H9 (cell line): ENCODE data around the gene BCAR3. TPM values are rescaled to one million over a fixed set of nuclear protein-coding genes. Genes with fewer than 3 reads are reported as not detected.

Source experiments
- DNase-seq: peaks from one replicate; pipeline ENCODE4 v3.0.0-alpha.2; 2017
- H2AFZ ChIP-seq: one replicate; pipeline ENCODE4 v1.6.1; 2013; ENCODE audit warnings: mild to moderate bottlenecking, low read length, control low read depth, moderate library complexity
- H2AK5ac ChIP-seq: 2 replicates; pipeline ENCODE4 v1.6.1; 2013; ENCODE audit warnings: low read length, control low read depth, mixed read lengths; ENCODE audit not compliant: insufficient read length
- H2BK120ac ChIP-seq: one replicate; pipeline ENCODE4 v1.6.1; 2013; ENCODE audit warnings: low read depth, mild to moderate bottlenecking, low read length, control low read depth, inconsistent platforms; ENCODE audit not compliant: poor library complexity, severe bottlenecking
- H2BK12ac ChIP-seq: 2 replicates; pipeline ENCODE4 v1.6.1; 2013; ENCODE audit warnings: low read length, control low read depth, mixed read lengths, low read depth; ENCODE audit not compliant: insufficient read length
- H2BK15ac ChIP-seq: 2 replicates; pipeline ENCODE4 v1.6.1; 2013; ENCODE audit warnings: low read depth, low read length, control low read depth
- H2BK20ac ChIP-seq: one replicate; pipeline ENCODE4 v1.6.1; 2013; ENCODE audit warnings: low read depth, mild to moderate bottlenecking, low read length, control low read depth, inconsistent platforms; ENCODE audit not compliant: poor library complexity, severe bottlenecking
- H2BK5ac ChIP-seq: 2 replicates; pipeline ENCODE4 v1.6.1; 2013; ENCODE audit warnings: low read length, control low read depth, mixed read lengths; ENCODE audit not compliant: insufficient read length
- H3K14ac ChIP-seq: 2 replicates; pipeline ENCODE4 v1.6.1; 2013; ENCODE audit warnings: low read length, control low read depth; ENCODE audit not compliant: insufficient read depth
- H3K18ac ChIP-seq: 2 replicates; pipeline ENCODE4 v1.6.1; 2013; ENCODE audit warnings: low read depth, mild to moderate bottlenecking, mixed read lengths, low read length, control low read depth; ENCODE audit not compliant: insufficient read length
- H3K23ac ChIP-seq: 2 replicates; pipeline ENCODE4 v1.6.1; 2013; ENCODE audit warnings: low read length, control low read depth, mixed read lengths, low read depth; ENCODE audit not compliant: insufficient read length
- H3K23me2 ChIP-seq: 2 replicates; pipeline ENCODE4 v1.6.1; 2013; ENCODE audit warnings: low read depth, mild to moderate bottlenecking, mixed read lengths, low read length, control low read depth; ENCODE audit not compliant: insufficient read length, poor library complexity, severe bottlenecking
- H3K27ac ChIP-seq: 2 replicates; pipeline ENCODE4 v1.5.1; 2013; ENCODE audit warnings: low read length, control low read depth, mixed read lengths, low read depth; ENCODE audit not compliant: insufficient read length
- H3K27me3 ChIP-seq: 2 replicates; pipeline ENCODE4 v1.6.1; 2013; ENCODE audit warnings: low read length, control low read depth, inconsistent platforms; ENCODE audit not compliant: insufficient read depth
- H3K4ac ChIP-seq: 2 replicates; pipeline ENCODE4 v1.6.1; 2013; ENCODE audit warnings: low read depth, mild to moderate bottlenecking, control low read depth, inconsistent platforms, low read length, moderate library complexity
- H3K4me1 ChIP-seq: 2 replicates; pipeline ENCODE4 v1.6.1; 2013; ENCODE audit warnings: low read length, control low read depth, inconsistent platforms; ENCODE audit not compliant: insufficient read depth
- H3K4me2 ChIP-seq: 2 replicates; pipeline ENCODE4 v1.6.1; 2013; ENCODE audit warnings: low read length, control low read depth, mixed read lengths; ENCODE audit not compliant: insufficient read length, insufficient read depth
- H3K56ac ChIP-seq: 2 replicates; pipeline ENCODE4 v1.6.1; 2013; ENCODE audit warnings: low read depth, mild to moderate bottlenecking, mixed read lengths, low read length, control low read depth; ENCODE audit not compliant: insufficient read length
- H3K79me1 ChIP-seq: 2 replicates; pipeline ENCODE4 v1.6.1; 2013; ENCODE audit warnings: low read depth, mild to moderate bottlenecking, moderate library complexity, low read length, control low read depth, inconsistent platforms; ENCODE audit not compliant: insufficient read depth, poor library complexity, severe bottlenecking
- H3K79me2 ChIP-seq: 2 replicates; pipeline ENCODE4 v1.6.1; 2013; ENCODE audit warnings: low read length, control low read depth, inconsistent platforms; ENCODE audit not compliant: insufficient read depth
- H3K9ac ChIP-seq: 2 replicates; pipeline ENCODE4 v1.6.1; 2013; ENCODE audit warnings: low read length, control low read depth, mixed read lengths; ENCODE audit not compliant: insufficient read length; ENCODE audit errors: extremely low read depth
- H3K9me3 ChIP-seq: one replicate; pipeline ENCODE4 v1.6.1; 2013; ENCODE audit warnings: low read depth, low read length, inconsistent platforms; ENCODE audit not compliant: control insufficient read depth
- H3T11ph ChIP-seq: one replicate; pipeline ENCODE4 v1.6.1; 2013; ENCODE audit warnings: mild to moderate bottlenecking, low read length, control low read depth, inconsistent platforms
- H4K20me1 ChIP-seq: one replicate; pipeline ENCODE4 v1.6.1; 2013; ENCODE audit not compliant: control insufficient read depth, insufficient read length, insufficient read depth
- H4K5ac ChIP-seq: 2 replicates; pipeline ENCODE4 v1.6.1; 2013; ENCODE audit warnings: low read depth, mild to moderate bottlenecking, mixed read lengths, low read length, control low read depth; ENCODE audit not compliant: insufficient read length
- H4K8ac ChIP-seq: replicated peaks from 2 replicates; pipeline ENCODE4 v1.6.1; 2013; ENCODE audit warnings: low read length, control low read depth, mixed read lengths, low read depth; ENCODE audit not compliant: insufficient read length
- H4K91ac ChIP-seq: 2 replicates; pipeline ENCODE4 v1.6.1; 2013; ENCODE audit warnings: low read depth, mild to moderate bottlenecking, moderate library complexity, mixed read lengths, low read length, control low read depth; ENCODE audit not compliant: insufficient read length
- H3K27ac Mint-ChIP-seq, 3 experiments: 2 replicates in 2 of 3; 3 replicates in 1 of 3; pipeline ENCODE4 v1.8.0; 2020 to 2021; ENCODE audit warnings: mixed read lengths in 3 of 3, mild to moderate bottlenecking in 1 of 3, moderate library complexity in 1 of 3
- H3K27me3 Mint-ChIP-seq: 2 replicates; pipeline ENCODE4 v1.8.0; 2021; ENCODE audit warnings: low read depth, mild to moderate bottlenecking, moderate library complexity, mixed read lengths
- H3K36me3 Mint-ChIP-seq, 3 experiments: 2 replicates in 2 of 3; 3 replicates in 1 of 3; pipeline ENCODE4 v1.8.0; 2020 to 2021; ENCODE audit warnings: low read depth in 3 of 3, mixed read lengths in 3 of 3; ENCODE audit not compliant: insufficient read depth in 1 of 3
- H3K4me1 Mint-ChIP-seq, 2 experiments: 2 replicates each; pipeline ENCODE4 v1.8.0; 2020; ENCODE audit warnings: mixed read lengths in 2 of 2
- H3K4me3 Mint-ChIP-seq, 2 experiments: 2 replicates in 1 of 2; 3 replicates in 1 of 2; pipeline ENCODE4 v1.8.0; 2020 to 2021; ENCODE audit warnings: mild to moderate bottlenecking in 2 of 2, mixed read lengths in 2 of 2, moderate library complexity in 1 of 2
- H3K9me3 Mint-ChIP-seq, 2 experiments: 2 replicates in 1 of 2; 3 replicates in 1 of 2; pipeline ENCODE4 v1.8.0; 2020; ENCODE audit warnings: mild to moderate bottlenecking in 2 of 2, mixed read lengths in 2 of 2, moderate library complexity in 1 of 2
- CTCF ChIP-seq: fragments of 200-600 bp; sonication (generic); conservative IDR thresholded peaks from 3 replicates; pipeline ENCODE4 v1.8.0; 2021; ENCODE audit warnings: antibody characterized with exemption, mild to moderate bottlenecking
- WGBS: extraction: QIAGEN DNeasy Blood & Tissue Kit; methylation state at CpG from one replicate; pipeline ENCODE4 v1.1.7; 2013; ENCODE audit warnings: missing lambda C conversion rate, low lambda C conversion rate, mixed read lengths; ENCODE audit not compliant: insufficient read length; ENCODE audit errors: extremely low coverage; 5-methylcytosine and 5-hydroxymethylcytosine counted together
- total RNA-seq: library from RNA; stranded (reverse); gene quantifications from 2 replicates; pipeline ENCODE4 v1.2.1, GENCODE V29; 2021

The BCAR3 gene
- total RNA-seq, 1 experiment from 2014 or later: 4.9 TPM

DNA sequence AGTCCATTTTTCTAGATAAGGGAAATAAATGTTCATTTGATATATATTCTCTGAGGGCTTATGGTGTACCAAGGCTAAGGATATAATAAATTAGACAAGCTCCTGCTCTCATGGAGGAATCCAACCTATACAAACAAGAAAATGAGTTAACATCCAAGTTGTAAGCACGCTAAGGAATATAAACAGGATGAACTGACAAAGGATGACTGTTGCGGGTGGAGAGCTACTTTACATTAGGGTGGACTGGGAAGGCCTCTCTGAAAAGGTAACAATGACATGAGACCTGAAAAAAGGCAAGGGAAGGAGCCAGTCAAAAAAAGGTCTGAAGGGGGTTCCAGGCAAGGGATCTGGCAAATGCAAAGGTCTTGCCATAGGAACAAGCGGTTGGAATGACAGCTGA lies 3.1 kb downstream of the BCAR3 start:
- Histone ChIP-seq H2BK15ac (no peak overlapping the region), H3K9me3 (no peaks in the 10 kb centered on the region), H3K4ac (no peak overlapping the region), H3K27ac (no peak overlapping the region), H3K4me1 (peaks cover 6% of the 10 kb centered on the region; the same call in 1 of the 2 replicates), H3K4me2 (no peak overlapping the region), H3K14ac (no peak overlapping the region), H3K79me2 (peaks cover 2% of the 10 kb centered on the region; the same call in 1 of the 2 replicates), H4K5ac (no peak overlapping the region), H2BK5ac (no peak overlapping the region), H4K91ac (no peak overlapping the region), H3K23ac (no peak overlapping the region), H2BK120ac (no peak overlapping the region), H4K20me1 (no peaks in the 10 kb centered on the region), H4K8ac (no peak overlapping the region), H3K56ac (no peak overlapping the region), H2BK20ac (no peak overlapping the region), H2BK12ac (no peak overlapping the region), H3K18ac (no peak overlapping the region), H3K9ac (no peak overlapping the region), H2AK5ac (no peak overlapping the region), H3K79me1 (no peaks in the 10 kb centered on the region), H3K23me2 (peaks cover 7% of the 10 kb centered on the region), H3T11ph (no peak overlapping the region), H3K27me3 (no peaks in the 10 kb centered on the region), H2AFZ (no peak overlapping the region)
- WGBS: no CpG with 5 or more reads among the region's 3 CpGs
- H3K27ac Mint-ChIP-seq: no peak overlapping the region
- H3K4me3 Mint-ChIP-seq: no peak overlapping the region
- H3K9me3 Mint-ChIP-seq: no peaks in the 10 kb centered on the region
- no peak for TF ChIP-seq CTCF
- peaks cover 5 to 11% (median 6%) of the 10 kb centered on the region in 3 experiments for H3K36me3 Mint-ChIP-seq
- DNase-seq: no peak
- peaks cover 45 to 48% of the 10 kb centered on the region in 2 experiments for H3K4me1 Mint-ChIP-seq
- H3K27me3 Mint-ChIP-seq: peaks cover 31% of the 10 kb centered on the region
